IMR-90 (cell line): ENCODE measurements around the gene PGC.

ENCODE experiments used
- BHLHE40 ChIP-seq: fragments of 150-350 bp; IDR thresholded peaks from 2 replicates; pipeline ENCODE4 v1.6.1; 2016; ENCODE audit warnings: mild to moderate bottlenecking, low read depth, low read length
- CTCF ChIP-seq: conservative IDR thresholded peaks from 2 replicates; pipeline ENCODE4 v1.5.1; 2012; ENCODE audit warnings: mild to moderate bottlenecking, low read depth, low read length, improper control_type of control experiment
- MAZ ChIP-seq: IDR thresholded peaks from 2 replicates; pipeline ENCODE4 v1.6.1; 2012; ENCODE audit warnings: low read depth, mild to moderate bottlenecking, low read length, improper control_type of control experiment, moderate library complexity, borderline replicate concordance
- MXI1 ChIP-seq: IDR thresholded peaks from 2 replicates; pipeline ENCODE4 v1.6.1; 2012; ENCODE audit warnings: low read depth, mild to moderate bottlenecking, low read length, moderate library complexity, borderline replicate concordance
- NFE2L2 ChIP-seq: fragments of 150-350 bp; IDR thresholded peaks from 2 replicates; pipeline ENCODE4 v1.6.1; 2016; ENCODE audit warnings: low read depth, mild to moderate bottlenecking, low read length
- POLR2A ChIP-seq: IDR thresholded peaks from 2 replicates; pipeline ENCODE4 v1.6.1; 2012; ENCODE audit warnings: mild to moderate bottlenecking, low read depth, low read length
- RFX5 ChIP-seq: IDR thresholded peaks from 2 replicates; pipeline ENCODE4 v1.8.0; 2012; ENCODE audit warnings: low read depth, mild to moderate bottlenecking, low read length, moderate library complexity
- SMC3 ChIP-seq: fragments of 150-350 bp; IDR thresholded peaks from 2 replicates; pipeline ENCODE4 v1.6.1; 2016; ENCODE audit warnings: low read depth, mild to moderate bottlenecking, antibody characterized with exemption, low read length, moderate library complexity
- TF ChIP-seq, protein P1 (sequence below): fragments of 150-350 bp; IDR thresholded peaks from 2 replicates; pipeline ENCODE4 v1.6.1; 2016; ENCODE audit warnings: low read depth, mild to moderate bottlenecking, low read length, moderate library complexity, borderline replicate concordance

- no peak for TF ChIP-seq CTCF
- no peak for TF ChIP-seq BHLHE40
- TF ChIP-seq SMC3 = no peak
- TF ChIP-seq NFE2L2 = no peak
- TF ChIP-seq MXI1 = no peak
- TF ChIP-seq, protein P1, sequence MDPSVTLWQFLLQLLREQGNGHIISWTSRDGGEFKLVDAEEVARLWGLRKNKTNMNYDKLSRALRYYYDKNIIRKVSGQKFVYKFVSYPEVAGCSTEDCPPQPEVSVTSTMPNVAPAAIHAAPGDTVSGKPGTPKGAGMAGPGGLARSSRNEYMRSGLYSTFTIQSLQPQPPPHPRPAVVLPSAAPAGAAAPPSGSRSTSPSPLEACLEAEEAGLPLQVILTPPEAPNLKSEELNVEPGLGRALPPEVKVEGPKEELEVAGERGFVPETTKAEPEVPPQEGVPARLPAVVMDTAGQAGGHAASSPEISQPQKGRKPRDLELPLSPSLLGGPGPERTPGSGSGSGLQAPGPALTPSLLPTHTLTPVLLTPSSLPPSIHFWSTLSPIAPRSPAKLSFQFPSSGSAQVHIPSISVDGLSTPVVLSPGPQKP = no peak
- TF ChIP-seq POLR2A = no peak
- TF ChIP-seq MAZ = no peak
- no peak for TF ChIP-seq RFX5
Measured at GRCh38 chr6:41696788-41697187, 50.4 kb downstream of the PGC start.
